Tongue (tissue), 2 donors: ENCODE data around the gene ITPR1. TPM values are rescaled to one million over a fixed set of nuclear protein-coding genes. Genes with fewer than 3 reads are reported as not detected.

Experiments
- DNase-seq: peaks from one replicate; pipeline ENCODE4 v3.0.0-alpha.2; 2015
- total RNA-seq: library from RNA; depleted of rRNA; stranded (reverse); fragments of >200 nt; gene quantifications from one replicate; pipeline ENCODE4 v1.2.3, GENCODE V29; 2014

ITPR1 gene
- total RNA-seq, 1 donor from 2014 or later = 47.3 TPM

DNA sequence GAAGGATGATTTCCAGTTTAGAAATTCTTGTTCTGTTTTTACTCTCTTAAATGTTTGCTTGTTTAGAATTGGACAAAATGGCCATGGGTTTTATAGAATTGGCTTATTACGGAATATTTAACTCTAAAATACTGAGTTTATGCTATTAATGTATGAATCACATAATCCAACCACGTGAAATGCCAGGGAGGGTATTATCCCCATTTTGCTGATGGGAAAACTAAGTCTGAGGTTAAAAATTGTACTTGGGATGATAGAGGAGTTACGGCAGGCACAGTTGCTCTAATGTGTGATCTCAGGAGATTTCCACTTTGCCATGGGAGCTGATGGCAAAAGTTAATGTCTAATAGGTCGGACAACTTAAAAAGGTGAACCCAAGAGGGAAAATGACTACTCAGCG is 194.4 kb downstream of the ITPR1 start:
- no peak for DNase-seq

GRCh38 chr3:4688411-4688810 is 195.3 kb downstream of the ITPR1 start:
- no peak for DNase-seq

GRCh38 chr3:4689021-4689420 is 195.9 kb downstream of the ITPR1 start:
- DNase-seq = no peak

DNA sequence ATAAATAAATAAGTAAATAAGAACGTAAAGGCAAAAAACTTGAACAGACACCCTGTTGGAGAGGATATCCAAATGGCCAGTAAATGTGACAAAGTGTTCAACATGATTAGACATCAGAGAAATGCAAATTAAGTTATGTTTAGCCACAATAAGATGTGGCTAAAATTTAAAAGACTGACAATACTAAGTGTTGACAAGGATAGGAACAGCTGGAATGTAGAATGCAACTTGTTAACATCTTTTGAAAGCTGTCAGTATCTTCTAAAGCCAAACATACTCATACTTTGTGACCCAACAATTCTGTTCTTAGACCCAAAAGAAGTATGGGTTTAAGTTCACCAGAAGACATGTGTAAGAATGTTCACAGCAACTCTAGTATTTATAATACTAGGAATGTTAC is 197.1 kb downstream of the ITPR1 start:
- DNase-seq = no peak

DNA sequence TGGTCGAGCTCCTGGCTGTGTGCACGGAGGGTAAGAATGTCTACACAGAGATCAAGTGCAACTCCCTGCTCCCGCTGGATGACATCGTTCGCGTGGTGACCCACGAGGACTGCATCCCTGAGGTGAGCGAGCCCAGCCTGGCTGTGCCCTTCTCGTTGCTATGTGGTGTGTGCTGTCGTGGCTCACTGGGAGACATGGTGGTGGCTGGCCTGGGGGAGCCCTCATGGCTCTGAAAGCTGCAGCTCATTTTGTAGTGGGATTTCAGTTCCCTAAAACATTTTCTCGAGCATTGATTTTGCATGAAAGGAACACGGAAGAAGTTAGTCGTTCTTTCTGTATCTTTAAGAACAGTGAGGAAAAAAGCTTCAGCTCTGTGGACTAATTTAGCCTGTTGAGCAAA is 200.5 kb downstream of the ITPR1 start:
- DNase-seq = no peak

- DNase-seq = no peak
Observed at GRCh38 chr3:4695846-4696245, 202.7 kb downstream of the ITPR1 start.

DNA sequence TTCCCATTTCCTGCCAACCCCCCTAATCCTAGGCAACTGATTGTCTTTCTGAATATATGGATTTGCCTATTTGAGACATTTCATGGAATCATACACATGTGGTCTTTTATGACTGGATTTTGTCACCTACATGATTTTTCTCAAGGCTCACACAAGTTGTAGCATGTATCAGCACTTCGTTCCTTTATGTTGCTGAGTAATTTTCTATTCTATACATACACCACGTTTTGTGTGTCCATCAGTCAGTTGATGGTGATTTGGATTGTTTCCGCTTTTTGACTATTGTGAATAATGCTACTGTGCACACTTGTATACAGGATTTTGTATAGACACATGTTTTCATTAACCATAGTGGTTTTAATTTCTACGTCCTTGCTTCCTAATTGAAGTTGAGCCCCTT is 203.1 kb downstream of the ITPR1 start:
- DNase-seq = no peak

DNA sequence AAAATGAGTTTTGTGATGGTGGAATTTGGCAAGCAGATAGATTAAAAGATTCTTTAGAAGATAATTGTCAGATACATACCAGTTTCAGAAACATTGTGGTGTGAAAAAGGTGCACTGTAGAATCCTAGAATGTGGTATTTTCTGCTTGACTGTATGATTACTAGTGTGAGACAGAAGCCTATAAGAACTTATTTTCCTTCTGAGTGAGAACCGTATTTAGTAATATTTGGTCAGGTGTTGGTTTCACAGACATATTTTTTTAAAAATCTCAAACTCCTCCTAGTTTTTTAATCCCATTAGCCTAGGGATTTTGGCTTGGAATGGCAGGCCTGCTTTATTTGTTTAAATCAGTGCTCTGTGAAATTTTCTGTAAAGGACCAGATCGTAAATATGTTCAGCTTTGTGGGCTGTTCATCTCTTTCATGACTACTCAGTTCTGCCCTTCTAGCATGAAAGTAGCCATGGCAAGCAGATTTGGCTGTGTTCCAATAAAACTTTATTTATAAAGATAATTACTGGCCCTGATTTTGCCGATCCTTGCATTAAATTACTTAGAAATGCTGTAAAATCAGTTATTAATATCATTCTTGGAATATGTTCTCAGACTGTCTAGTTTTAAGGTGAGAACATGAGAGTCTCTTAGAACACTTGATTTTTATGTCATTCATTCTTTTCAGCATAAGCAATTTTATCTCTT is 205.1 kb downstream of the ITPR1 start:
- DNase-seq = no peak

DNA sequence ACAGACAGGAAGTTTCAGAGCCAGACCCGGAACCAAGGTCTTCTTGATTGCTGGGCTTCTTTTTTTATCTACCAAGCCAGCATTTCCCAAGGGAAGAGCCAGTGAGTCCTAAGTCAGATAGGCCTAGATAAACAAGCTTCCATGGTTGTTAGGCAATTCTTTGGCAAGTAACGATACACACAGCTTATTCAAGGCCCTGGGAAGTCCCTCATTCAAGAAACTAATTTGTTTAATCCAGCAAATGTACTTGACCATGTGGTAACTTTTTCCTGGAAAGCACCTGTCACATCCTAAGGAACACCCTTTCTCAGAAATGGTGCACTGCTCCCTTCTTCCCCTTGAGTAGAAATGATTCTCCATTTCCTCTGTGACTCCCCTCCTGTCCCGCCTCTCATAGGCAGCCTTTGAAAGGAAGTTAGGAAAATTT is 209.9 kb downstream of the ITPR1 start:
- no peak for DNase-seq

DNA sequence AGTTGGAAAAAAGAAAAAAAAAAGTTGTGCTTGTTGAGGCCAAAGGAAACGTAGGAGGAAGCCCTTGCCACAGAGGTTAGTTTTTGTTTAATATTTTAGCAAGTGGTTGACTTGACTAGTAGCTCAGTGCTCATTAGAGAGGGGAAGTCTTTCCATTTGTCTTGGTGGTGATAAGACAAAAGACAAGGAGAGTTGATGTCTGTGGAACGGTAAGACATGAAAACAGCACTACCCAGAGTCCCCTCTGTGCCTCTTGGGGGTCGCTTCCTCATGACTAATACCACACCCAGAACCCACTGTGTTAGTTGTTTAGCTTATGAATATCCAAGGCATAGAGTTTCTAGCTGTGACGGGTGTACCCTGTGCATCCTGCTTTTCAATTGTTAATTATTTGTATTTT is 211.4 kb downstream of the ITPR1 start:
- DNase-seq = no peak

DNA sequence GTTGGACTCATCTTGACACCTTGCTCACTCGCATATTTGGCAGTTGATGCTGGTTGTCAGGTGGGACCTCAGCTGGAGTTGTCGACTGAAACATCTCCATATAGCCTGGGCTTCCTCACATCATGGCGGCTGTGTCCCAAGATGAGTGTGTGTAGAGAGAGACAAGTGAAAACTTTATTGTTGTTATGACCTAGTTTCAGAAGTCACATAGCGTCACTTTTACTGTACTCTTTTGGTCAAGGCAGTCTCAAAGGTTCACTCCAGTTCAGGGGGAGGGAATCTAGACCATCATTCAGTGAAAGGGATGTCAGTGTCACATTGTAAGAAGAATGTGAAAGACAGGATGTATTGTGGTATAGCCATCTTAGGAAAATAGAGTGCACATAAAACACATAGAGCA is 214.2 kb downstream of the ITPR1 start:
- no peak for DNase-seq

DNA sequence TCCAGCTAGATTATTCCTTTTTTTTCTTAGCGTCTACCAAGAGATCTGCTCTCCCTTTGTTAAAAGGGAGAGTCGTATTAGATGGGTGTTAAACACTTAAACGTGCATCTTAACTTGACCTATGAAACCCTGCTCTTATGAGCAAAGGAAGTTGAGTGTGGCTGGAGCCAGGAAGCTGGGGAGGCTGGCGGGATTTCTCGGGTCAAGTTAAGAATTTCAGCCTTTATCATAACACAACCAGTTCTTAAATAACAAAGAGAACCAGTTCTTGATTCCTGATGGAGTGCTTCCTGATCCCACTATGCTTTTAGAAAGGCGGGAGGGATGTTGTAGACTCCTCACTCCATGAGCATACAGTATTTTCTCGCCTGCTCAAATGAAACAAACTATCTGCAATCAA is 215.1 kb downstream of the ITPR1 start:
- DNase-seq = no peak

- DNase-seq = no peak
Observed at GRCh38 chr3:4709341-4709740, 216.2 kb downstream of the ITPR1 start.

DNA sequence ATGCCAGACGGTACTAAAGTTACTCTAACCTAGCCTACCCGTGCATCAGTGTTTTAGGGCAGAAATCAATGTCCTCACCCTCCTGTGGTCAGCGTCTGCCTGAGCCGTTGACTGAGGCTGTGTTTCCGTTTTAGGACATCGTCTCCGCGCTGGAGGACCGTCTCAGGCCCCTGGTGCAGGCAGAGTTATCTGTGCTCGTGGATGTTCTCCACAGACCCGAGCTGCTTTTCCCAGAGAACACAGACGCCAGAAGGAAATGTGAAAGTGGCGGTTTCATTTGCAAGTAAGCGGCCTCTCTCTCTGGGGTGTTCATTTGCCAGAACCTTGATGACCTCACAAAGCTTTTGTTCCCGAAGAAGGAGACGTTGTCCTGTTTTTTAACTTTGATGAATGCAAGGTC is 217.0 kb downstream of the ITPR1 start:
- no peak for DNase-seq

DNA sequence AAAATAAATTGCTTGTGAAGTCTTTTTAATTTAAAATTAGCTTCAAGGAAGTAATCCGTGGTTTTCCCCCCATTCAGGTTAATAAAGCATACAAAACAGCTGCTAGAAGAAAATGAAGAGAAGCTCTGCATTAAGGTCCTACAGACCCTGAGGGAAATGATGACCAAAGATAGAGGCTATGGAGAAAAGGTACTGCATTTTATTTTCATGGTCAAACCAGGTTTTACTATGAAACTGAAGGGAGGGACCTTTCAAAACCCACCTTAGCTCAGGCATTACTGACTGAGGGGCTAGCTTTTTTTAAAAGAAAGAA is 218.5 kb downstream of the ITPR1 start:
- no peak for DNase-seq

GRCh38 chr3:4712109-4712508 is 219.0 kb downstream of the ITPR1 start:
- DNase-seq = no peak

- no peak for DNase-seq
Observed at GRCh38 chr3:4714045-4714444, 220.9 kb downstream of the ITPR1 start.

DNA sequence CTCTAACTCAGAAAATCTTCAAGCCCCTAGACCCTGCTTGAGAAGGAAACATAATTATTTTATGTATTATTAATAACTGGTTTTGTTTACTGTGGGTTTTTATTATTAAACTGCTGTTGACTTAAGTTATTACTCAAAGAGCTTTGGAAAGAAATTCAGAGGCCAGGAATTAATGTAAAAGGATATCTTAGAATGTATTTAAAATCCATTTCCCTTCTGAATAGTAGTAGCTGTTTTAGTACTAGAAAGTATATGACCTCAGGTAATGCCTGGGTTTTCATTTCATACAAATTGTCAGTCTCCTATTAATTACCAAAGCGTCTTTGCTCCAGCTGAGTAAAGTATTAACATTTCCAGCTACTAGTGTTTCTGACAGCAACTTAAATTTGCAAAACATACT is 223.1 kb downstream of the ITPR1 start:
- DNase-seq = no peak

DNA sequence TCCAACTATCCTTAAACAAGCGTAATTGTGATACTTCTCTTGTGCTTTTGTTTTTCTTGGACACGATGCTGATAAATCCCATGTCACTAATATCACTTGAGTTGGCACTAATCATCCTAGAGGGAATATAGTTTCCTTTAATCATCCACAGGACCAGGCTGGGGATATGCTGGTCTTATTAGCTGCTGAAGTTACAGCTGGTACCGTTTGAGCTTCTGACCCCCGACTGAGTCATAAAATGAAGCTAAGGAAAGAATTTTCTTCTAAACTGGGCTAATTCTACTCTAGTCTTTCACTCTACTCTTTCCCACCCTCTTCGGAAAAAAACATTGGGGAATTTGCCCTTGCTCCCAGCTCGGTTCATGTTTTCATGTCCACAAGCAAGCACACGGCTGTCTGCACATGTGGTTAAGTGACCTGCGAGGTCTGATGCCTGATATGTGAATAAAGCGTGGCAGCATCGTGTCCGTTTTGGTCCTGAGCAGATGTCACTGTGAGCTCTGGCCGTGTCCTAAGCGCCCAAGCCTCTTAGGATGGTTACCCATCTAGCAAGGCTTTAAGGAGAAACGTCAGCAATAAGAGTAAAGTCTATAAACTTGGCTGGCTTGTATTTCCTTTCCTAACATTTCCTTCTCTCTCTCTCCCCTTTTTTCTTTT is 223.7 kb downstream of the ITPR1 start:
- peak; percentile 47 for DNase-seq

- DNase-seq = no peak
Observed at GRCh38 chr3:4717363-4717740, 224.2 kb downstream of the ITPR1 start.

- DNase-seq = no peak
Observed at GRCh38 chr3:4718179-4718736, 225.1 kb downstream of the ITPR1 start.

DNA sequence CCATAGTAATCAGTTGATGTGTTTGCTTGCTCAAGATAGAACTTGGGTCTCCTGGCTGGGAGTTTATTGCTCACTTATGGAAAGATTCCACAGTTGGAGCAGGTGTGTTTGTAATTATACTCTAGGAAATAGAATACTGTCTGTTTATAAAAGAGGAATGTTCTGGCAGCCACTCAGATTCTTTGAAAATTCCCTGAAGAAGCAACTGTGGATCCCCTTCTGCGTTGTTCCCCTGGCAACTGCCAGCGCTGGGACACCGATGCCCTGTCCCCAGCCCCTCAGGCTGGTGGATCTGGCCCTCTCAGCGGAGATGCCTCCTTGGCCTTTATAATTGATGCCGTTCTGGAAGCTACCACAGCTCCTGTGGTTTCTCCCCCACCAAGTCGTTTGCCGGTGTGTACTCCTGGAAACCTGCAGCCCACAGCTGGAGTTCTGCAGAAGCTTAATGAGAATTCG is 225.9 kb downstream of the ITPR1 start:
- DNase-seq = peak; percentile 89

GRCh38 chr3:4720316-4721075 is 227.3 kb downstream of the ITPR1 start:
- DNase-seq = peak; percentile 83
